DMS 273 (cell line): ENCODE measurements around the gene ZFP64.
"Not testable (repeated sequence)": the region's sequence is repeated elsewhere in the genome, so short reads cannot be mapped to it uniquely, and the experiment has no call there.

Experiments used
- DNase-seq: peaks from one replicate; lab custom pipeline; 2025; ENCODE audit not compliant: unreplicated experiment; lab: John Stamatoyannopoulos, UW

The ZFP64 gene

GRCh38 chr20:52191132-52191915 is at the start of gene ZFP64:
TSS of gene ZFP64 (minus strand) at chr20:52191779. CDS start at chr20:52191636, 143 bp downstream.
- peak; percentile 94 for DNase-seq

- no peak for DNase-seq
Measured at GRCh38 chr20:52240802-52241201, 49.2 kb upstream of the ZFP64 start.

GRCh38 chr20:52239102-52239501 is 47.5 kb upstream of the ZFP64 start:
- DNase-seq, result no peak

GRCh38 chr20:52236292-52236691 is 44.7 kb upstream of the ZFP64 start:
- DNase-seq, result no peak

GRCh38 chr20:52235129-52235528 is 43.5 kb upstream of the ZFP64 start:
- no peak for DNase-seq

GRCh38 chr20:52234302-52235045 is 42.9 kb upstream of the ZFP64 start:
- no peak for DNase-seq

- DNase-seq, result no peak
Measured at GRCh38 chr20:52231230-52231746, 39.7 kb upstream of the ZFP64 start.

GRCh38 chr20:52230409-52230808 is 38.8 kb upstream of the ZFP64 start:
- peak; percentile 45 for DNase-seq

GRCh38 chr20:52229346-52229745 is 37.8 kb upstream of the ZFP64 start:
- DNase-seq, result not testable (repeated sequence)

GRCh38 chr20:52226370-52226769 is 34.8 kb upstream of the ZFP64 start:
- DNase-seq, result no peak

- no peak for DNase-seq
Measured at GRCh38 chr20:52224920-52225319, 33.3 kb upstream of the ZFP64 start.

- not testable (repeated sequence) for DNase-seq
Measured at GRCh38 chr20:52221362-52221761, 29.8 kb upstream of the ZFP64 start.

GRCh38 chr20:52220891-52221290 is 29.3 kb upstream of the ZFP64 start:
- not testable (repeated sequence) for DNase-seq

- DNase-seq, result no peak
Measured at GRCh38 chr20:52219441-52219840, 27.9 kb upstream of the ZFP64 start.

GRCh38 chr20:52217689-52218395 is 26.3 kb upstream of the ZFP64 start:
- no peak for DNase-seq

GRCh38 chr20:52213995-52214394 is 22.4 kb upstream of the ZFP64 start:
- DNase-seq, result no peak

- no peak for DNase-seq
Measured at GRCh38 chr20:52212943-52213342, 21.4 kb upstream of the ZFP64 start.

GRCh38 chr20:52210037-52210990 is 18.7 kb upstream of the ZFP64 start:
- no peak for DNase-seq

- no peak for DNase-seq
Measured at GRCh38 chr20:52209154-52209571, 17.6 kb upstream of the ZFP64 start.
